GM19324 (cell line): ENCODE results near the gene KLK13.

Experiments
- ATAC-seq: cut with Tn5 transposase; IDR thresholded peaks from one replicate; pipeline ENCODE4 v1.9.1; 2021; ENCODE audit warnings: mild to moderate bottlenecking, moderate library complexity; ENCODE audit not compliant: unreplicated experiment, low FRiP score

Gene KLK13

DNA sequence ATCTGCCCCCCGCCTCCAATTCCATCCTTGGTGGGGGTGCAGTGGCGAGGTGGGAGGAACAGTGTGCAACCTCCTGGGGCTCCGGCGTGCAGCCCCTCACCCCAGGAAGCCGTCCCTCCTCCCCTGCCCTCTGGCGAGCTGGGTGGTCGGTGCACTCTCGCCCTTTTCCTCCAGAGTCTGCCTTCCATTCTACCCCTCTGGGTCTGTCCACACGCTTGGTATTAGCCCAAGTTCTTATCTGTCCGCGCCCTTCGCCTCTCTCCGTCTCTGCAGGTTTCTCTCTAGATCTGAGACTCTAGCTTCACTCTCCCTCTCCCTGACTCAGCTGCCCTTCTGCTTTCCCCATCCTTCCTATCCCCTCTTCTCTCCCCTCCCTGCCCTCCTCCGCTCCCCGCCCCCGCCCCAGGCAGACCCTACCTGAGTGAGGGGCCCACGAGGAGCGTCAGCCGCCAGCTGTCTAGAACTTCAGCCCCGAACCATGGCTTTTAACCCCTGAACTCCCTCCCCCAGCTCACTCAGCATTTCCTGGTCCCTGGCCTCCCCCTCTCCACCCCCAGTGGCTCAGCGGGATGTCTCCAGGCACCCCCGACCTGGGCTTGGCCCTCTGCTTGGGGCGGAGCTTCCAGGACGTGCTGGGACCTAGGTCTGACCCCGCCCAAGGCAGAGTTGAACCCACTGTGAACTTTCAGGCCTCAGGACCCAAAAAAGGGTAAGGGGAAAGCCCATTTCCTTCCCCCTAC is 499 bp upstream of the KLK13 start:
- no peak for ATAC-seq

DNA sequence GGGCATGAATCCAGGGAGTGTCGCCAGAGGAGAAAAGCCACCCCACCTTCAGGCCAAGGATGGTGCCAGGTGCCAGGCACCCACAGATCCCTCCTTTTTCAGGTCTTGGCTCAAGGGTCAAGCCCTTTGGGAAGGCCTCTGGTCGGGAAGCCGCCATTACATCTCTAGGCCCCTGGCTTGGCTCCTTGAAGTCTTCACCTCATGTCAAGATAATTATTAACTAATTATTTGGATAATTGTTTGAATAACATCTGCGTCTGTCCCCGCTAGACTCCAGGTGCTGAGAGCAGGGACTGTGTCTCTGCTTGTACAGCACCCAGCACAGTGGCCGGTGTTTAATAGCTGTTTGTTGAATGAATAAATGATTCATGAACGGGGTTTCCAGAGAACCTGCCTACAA is 1.2 kb downstream of the KLK13 start:
- no peak for ATAC-seq

GRCh38 chr19:51060973-51061372 is 3.9 kb downstream of the KLK13 start:
- ATAC-seq: no peak

- no peak for ATAC-seq
Measured at GRCh38 chr19:51060336-51060735, 4.6 kb downstream of the KLK13 start.

DNA sequence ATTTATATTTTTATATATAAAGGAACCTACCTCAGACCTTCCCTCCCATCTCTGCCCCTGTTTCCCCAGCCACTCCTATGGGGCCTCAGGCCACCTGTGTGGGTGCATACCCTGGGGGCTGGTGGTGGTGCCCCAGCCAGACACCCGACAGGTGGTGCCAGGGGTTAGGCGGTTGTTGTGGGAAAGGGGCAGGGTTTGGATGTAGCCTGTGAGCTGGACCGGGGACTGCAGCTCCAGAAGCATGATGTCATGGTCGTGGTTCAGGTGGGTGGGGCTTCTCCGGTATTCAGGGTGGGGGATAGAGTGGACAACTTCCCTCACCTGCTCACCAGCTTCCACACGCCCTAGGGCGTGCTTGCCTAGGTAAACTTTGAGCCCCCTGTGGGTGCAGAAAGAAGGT is 5.2 kb downstream of the KLK13 start:
- no peak for ATAC-seq

- no peak for ATAC-seq
Measured at GRCh38 chr19:51055866-51056265, 9.0 kb downstream of the KLK13 start.

- ATAC-seq: no peak
Measured at GRCh38 chr19:51047031-51047335, 17.9 kb downstream of the KLK13 start.

- no peak for ATAC-seq
Measured at GRCh38 chr19:51044327-51044726, 20.6 kb downstream of the KLK13 start.

- no peak for ATAC-seq
Measured at GRCh38 chr19:51043497-51043896, 21.4 kb downstream of the KLK13 start.

DNA sequence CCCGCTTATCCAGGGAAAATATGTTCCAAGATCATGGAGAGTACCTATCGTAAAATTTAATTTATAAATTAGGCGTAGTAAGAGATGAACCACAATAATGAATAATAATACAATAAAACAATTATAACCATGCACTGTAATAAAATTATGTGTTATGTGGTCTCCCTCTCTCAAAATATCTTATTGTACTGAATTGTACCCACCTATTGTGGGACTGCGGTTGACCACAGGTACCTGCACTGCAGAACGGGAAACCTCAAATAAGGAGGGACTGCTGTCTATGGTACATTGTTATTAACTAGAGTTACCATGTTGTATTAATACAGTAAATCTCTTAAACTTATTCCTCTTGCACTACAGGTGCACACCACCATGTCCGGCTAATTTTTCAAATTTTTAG is 24.7 kb downstream of the KLK13 start:
- ATAC-seq: no peak

GRCh38 chr19:51036519-51036918 is 28.4 kb downstream of the KLK13 start:
- no peak for ATAC-seq

DNA sequence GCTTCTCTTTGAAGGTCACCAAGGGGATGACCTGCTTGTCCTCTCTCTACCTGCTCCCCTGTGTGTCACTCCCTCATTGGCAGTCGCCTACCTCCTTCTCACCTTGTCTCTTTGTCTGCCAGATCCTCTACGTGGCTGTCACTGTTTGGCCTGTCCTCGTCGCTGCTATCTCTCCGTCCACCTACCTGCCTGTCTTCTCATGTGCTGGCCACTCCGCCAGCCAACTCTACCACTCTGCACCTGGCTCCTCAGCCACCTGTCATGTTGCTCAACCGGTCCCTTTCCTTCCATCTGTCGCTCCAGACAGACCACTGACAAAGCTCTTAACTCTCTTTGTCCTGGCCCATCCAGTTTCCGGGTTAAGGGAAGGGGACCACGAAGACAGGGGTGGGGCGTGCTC is 30.2 kb downstream of the KLK13 start, which contains the start of gene KLK12:
TSS of gene KLK12 (minus strand) at position 299 of the 400 bp plus-strand sequence. CDS start 381 bp downstream, outside the sequence.
- ATAC-seq: no peak

DNA sequence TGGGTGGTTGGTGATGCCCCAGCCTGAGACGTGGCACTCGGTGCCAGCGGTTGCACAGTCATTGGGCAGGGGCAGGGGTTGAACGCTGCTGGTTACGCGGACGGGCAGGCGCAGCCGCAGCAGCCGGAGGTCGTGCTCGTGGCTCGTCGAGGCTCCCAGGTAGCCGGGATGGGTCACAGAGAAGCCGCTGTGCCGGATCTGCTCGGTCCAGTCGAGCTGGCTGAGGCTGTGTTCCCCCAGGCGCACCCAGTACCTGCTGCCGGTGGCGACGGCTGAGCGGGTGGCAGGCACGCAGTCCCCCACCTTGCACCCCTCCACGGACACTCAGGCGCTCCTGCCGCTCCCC is 33.0 kb downstream of the KLK13 start:
- ATAC-seq: no peak

DNA sequence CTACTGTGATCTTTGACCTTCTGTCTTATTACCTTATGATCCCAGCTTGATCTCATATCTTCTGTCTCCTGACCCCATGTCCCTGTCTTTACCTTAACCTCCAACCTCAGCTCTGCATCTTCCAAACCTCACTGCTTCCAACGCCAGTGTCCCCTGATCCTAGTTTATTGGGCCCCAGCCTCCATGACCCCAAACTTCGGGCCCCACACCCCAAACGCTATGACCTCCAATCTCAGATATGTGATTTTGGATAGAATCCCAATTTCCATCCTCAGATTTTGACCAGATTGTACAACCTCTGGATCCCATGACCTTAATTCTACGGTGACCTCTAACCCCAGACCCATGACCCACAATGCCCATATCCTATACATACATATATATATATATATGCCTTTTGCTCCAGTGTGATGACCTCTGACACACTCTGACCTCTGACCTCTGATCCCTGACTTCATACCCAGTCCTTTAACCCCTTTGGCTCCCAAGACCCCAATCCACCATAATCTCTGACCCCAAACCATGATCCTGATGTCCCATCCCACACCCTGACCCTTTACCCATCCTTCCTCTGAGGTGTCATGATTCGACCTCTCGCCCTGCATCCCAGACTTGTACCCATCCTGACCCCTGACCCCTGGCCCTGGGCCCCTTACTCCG is 33.5 kb downstream of the KLK13 start:
- ATAC-seq: no peak

- no peak for ATAC-seq
Measured at GRCh38 chr19:51030631-51031030, 34.3 kb downstream of the KLK13 start.

DNA sequence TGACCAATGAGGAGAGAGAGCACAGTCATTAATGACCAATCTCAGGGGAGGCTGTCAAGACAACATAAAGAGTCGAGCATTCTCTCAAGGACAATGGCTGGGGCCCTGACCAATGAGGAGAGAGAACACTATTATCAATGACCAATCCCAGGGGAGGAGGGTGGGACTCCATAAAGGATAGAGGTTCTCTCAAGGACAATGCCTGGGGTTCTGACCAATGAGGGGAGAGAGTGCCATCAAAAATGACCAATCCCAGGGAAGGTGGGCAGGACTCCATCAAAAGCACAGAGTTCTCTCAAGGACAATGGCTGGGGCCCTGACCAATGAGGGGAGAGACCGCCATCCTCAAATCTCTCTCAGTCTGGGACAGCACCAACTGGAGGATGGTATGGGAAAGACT is 35.2 kb downstream of the KLK13 start:
- ATAC-seq: no peak

DNA sequence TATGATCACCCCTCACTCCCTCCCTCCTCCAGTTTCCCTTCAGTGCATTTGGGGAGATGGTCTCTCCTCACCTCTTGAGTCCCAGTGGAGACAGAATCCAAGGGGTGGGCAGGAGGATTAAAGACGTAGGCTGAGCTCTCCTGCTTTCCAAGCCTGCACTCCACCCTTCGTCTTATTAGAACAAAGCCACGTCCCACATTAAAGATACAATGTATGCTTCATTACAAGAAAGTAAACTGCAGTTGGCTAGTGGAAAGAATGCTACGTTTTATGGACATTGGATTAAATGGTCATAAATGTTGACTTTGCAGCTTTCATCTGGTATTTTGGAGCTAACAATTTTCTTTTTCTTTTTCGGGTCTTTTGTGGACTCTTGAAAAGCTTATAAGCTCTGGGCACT is 37.0 kb downstream of the KLK13 start:
- no peak for ATAC-seq

DNA sequence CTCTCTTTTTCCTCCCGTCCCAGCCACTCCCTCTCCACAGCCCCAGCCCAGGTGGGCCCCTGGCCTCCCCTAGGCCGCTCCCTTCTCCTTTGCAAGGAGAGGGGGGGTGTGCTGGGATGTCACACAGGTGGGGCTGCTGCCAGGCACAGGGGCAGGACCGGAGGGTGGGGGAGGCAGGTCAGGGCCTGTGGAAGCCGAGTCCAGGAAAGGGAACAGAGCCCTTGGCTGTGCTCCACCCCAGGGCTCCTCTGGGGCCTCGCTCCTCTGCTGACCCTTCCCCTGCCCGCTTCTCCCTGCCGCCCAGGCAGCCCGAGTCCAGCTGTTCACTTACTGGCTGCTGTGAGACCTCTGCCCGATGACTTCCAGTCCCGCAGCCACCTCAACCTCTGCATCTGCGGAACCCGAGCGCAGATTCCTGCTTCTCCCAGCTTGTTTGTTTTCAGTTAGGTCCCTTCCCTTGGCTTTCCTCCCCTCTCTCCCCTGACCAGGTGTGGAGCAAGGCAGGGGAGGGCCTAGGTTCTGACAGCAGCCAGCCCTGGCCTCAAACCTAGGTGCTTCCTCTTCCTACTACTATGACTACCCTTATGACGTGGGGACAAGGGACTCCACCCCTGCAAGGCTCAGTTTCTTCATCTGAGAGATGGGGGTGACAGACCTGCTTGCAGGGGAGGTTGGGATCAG is 37.6 kb downstream of the KLK13 start:
- ATAC-seq: no peak

DNA sequence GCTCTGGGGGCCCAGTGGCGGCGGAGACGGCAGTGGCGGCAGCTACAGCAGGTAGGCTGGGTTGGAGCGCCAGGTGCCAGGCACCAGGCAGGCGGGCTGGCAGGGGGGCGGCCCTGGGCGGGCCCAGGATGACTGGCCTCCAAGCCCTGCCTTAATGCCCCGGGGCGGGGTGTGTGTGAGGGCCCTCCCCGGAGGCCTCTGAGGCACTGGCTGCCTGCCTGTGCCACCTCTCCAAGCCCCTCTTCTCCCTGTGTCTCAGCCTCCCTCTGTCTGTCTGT is 38.4 kb downstream of the KLK13 start, which contains the start of gene KLK11:
TSS of gene KLK11 (minus strand) at position 63 of the 278 bp plus-strand sequence. CDS start 985 bp downstream, outside the sequence.
- no peak for ATAC-seq

DNA sequence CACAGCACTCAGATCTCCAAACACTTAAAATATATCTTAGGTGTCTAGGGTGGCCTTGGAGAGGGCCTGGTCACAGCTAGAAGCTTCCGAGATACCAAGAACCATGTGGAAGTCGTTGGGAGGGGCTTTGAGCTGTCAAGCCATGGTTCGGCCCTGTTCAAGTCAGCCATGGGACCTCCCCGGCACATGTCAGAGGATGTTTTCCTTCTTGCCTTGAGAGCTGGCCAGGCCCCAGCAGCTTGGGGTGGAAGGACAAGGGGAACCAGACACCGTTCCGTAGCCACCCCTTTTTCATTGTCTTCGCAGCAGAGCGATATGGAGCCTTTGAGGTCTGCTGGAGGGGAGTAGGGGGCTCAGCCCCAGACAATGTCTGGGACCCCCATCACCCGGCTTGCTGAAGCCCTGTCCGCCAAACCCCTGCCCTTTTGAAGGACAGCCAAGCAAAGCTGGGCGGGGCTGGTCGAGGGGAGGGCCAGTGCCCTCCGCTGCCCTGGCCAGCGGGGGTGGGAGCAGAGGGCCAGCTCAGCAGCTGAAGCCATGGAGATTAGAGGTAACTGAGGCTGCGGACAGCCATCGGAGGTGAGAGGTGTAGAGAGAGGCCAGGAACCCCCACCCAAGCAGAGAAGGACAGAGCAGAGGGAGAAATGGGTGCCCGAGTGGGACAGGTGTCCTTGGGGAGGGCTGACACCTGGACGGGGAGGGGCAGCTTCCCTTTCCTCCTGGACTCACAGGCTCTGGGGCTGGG is 38.9 kb downstream of the KLK13 start:
- ATAC-seq: no peak

DNA sequence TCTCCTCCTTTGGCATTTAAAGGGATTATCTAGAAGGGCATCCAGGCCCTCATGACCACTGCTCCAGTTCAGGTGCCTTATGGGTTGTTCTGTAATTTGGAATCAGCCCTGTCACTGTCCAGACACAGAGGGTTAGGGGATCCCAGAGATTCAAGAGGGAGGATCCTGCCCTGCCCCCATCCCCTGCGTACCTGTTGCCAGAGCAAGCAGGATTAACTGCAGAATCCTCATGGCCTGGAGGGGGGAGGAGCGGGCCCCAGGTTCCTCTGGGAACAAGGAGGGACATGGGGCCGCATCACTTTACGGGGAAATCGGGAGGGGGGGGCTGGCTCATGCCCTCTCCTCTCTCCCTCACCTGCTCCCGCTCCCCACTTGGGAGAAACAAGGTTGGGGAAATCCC is 39.5 kb downstream of the KLK13 start:
- ATAC-seq: no peak
